GM23248 (cell line): Measurements from ENCODE around the gene KRT3. TPM values are rescaled to one million over a fixed set of nuclear protein-coding genes. Genes with fewer than 3 reads are reported as not detected.

Source experiments
- DNase-seq: peaks from one replicate; pipeline ENCODE4 v3.0.0-alpha.2; 2015
- H2AFZ ChIP-seq: fragments of 200-600 bp; sonication (generic); 2 replicates; pipeline ENCODE4 v1.6.1; 2016; ENCODE audit warnings: antibody characterized with exemption
- H3F3A ChIP-seq: fragments of 200-600 bp; sonication (generic); 2 replicates; pipeline ENCODE4 v1.6.1; 2016; ENCODE audit warnings: mild to moderate bottlenecking, antibody characterized with exemption, mixed run types; ENCODE audit not compliant: insufficient read depth
- H3K27ac ChIP-seq: fragments of 200-600 bp; sonication (generic); 2 replicates; pipeline ENCODE4 v1.5.1; 2016; ENCODE audit warnings: mild to moderate bottlenecking
- H3K27me3 ChIP-seq: fragments of 200-600 bp; sonication (generic); replicated peaks from 2 replicates; pipeline ENCODE4 v1.6.1; 2016; ENCODE audit warnings: mild to moderate bottlenecking; ENCODE audit not compliant: insufficient read depth
- H3K36me3 ChIP-seq: fragments of 200-600 bp; sonication (generic); 2 replicates; pipeline ENCODE4 v1.6.1; 2016; ENCODE audit warnings: low read depth, mild to moderate bottlenecking
- H3K4me1 ChIP-seq: fragments of 200-600 bp; sonication (generic); 2 replicates; pipeline ENCODE4 v1.6.1; 2016; ENCODE audit warnings: mild to moderate bottlenecking; ENCODE audit not compliant: insufficient read depth
- H3K4me2 ChIP-seq: fragments of 200-600 bp; sonication (generic); one replicate; pipeline ENCODE4 v1.6.1; 2016; ENCODE audit warnings: mild to moderate bottlenecking; ENCODE audit not compliant: unreplicated experiment
- H3K4me3 ChIP-seq: fragments of 200-600 bp; sonication (generic); 2 replicates; pipeline ENCODE4 v1.5.1; 2016; ENCODE audit warnings: mild to moderate bottlenecking
- H3K79me2 ChIP-seq: fragments of 200-600 bp; sonication (generic); 2 replicates; pipeline ENCODE4 v1.6.1; 2016; ENCODE audit warnings: mild to moderate bottlenecking; ENCODE audit not compliant: insufficient read depth
- H3K9ac ChIP-seq: fragments of 200-600 bp; sonication (generic); 2 replicates; pipeline ENCODE4 v1.6.1; 2016; ENCODE audit warnings: mild to moderate bottlenecking
- H3K9me2 ChIP-seq: fragments of 200-600 bp; sonication (generic); 2 replicates; pipeline ENCODE4 v1.6.1; 2016; ENCODE audit warnings: mixed run types, mild to moderate bottlenecking, moderate library complexity; ENCODE audit not compliant: insufficient read depth
- H3K9me3 ChIP-seq: fragments of 200-600 bp; sonication (generic); one replicate; pipeline ENCODE4 v1.6.1; 2017; ENCODE audit warnings: low read depth
- H4K20me1 ChIP-seq: fragments of 200-600 bp; sonication (generic); 2 replicates; pipeline ENCODE4 v1.6.0; 2016; ENCODE audit not compliant: insufficient read depth
- EZH2 ChIP-seq: fragments of 200-600 bp; sonication (generic); IDR thresholded peaks from 2 replicates; pipeline ENCODE4 v1.6.1; 2018; ENCODE audit warnings: antibody characterized with exemption, mild to moderate bottlenecking; ENCODE audit not compliant: insufficient read depth, poor library complexity, severe bottlenecking
- EZH2phosphoT487 ChIP-seq: fragments of 200-600 bp; sonication (generic); IDR thresholded peaks from 2 replicates; pipeline ENCODE4 v1.6.1; 2018; ENCODE audit warnings: antibody characterized with exemption, moderate library complexity, mild to moderate bottlenecking, low read depth; ENCODE audit not compliant: insufficient read depth
- WGBS, 2 experiments: methylation state at CpG; one replicate each; pipeline ENCODE4 v1.1.6; 2015 to 2017; ENCODE audit warnings: low lambda C conversion rate in 2 of 2, low coverage in 1 of 2; ENCODE audit errors: missing lambda C conversion rate in 2 of 2; 5-methylcytosine and 5-hydroxymethylcytosine counted together
- in situ Hi-C: fragments of 300-500 bp; cut with MboI; formaldehyde crosslinking; loops from 2 replicates; pipeline ENCODE4 v1.15.0; 2020
- polyA plus RNA-seq: library from polyadenylated mRNA; unstranded; fragments of >200 nt; fragmentation: Nextera tagmentation; extraction: Ambion mirVana; gene quantifications from 2 replicates; pipeline ENCODE4 v1.2.1, GENCODE V29; 2016
- total RNA-seq: library from RNA; depleted of rRNA; stranded (reverse); fragments of >200 nt; shearing (Covaris generic); gene quantifications from 2 replicates; pipeline ENCODE4 v1.2.3, GENCODE V29; 2014

KRT3 gene
- total and polyA plus RNA-seq, 2 experiments from 2014 or later: not detected

- Histone ChIP-seq H3K36me3 (no peaks in the 10 kb centered on the region), H3K27me3 (peaks cover 82% of the 10 kb centered on the region), H3K9me3 (no peaks in the 10 kb centered on the region), H3F3A (no peaks in the 10 kb centered on the region), H3K9me2 (no peaks in the 10 kb centered on the region), H3K27ac (no peak within 1 kb of the TSS), H3K4me2 (no peak within 1 kb of the TSS), H3K79me2 (no peaks in the 10 kb centered on the region), H4K20me1 (no peaks in the 10 kb centered on the region), H3K4me3 (no peak within 1 kb of the TSS), H3K9ac (no peak within 1 kb of the TSS), H3K4me1 (no peaks in the 10 kb centered on the region), H2AFZ (no peak within 1 kb of the TSS)
- in situ Hi-C loops: no loop called here
- WGBS, 2 experiments: 51 to 56% methylated on average over 8 of the region's 8 CpGs
- DNase-seq: no peak
- TF ChIP-seq EZH2 (no peak), EZH2phosphoT487 (no peak)
Measured at GRCh38 chr12:52776913-52777395, 19.0 kb downstream of the KRT3 start, which contains the start of gene KRT76. Gene KRT76 (minus strand): TSS chr12:52777345. CDS start chr12:52777291, 54 bp downstream.

- no peak overlapping the region for H2AFZ ChIP-seq
- no peak overlapping the region for H3K4me3 ChIP-seq
- H3K36me3 ChIP-seq: no peaks in the 10 kb centered on the region
- no peaks in the 10 kb centered on the region for H3K9me3 ChIP-seq
- no peak overlapping the region for H3K4me2 ChIP-seq
- no peaks in the 10 kb centered on the region for H3K9me2 ChIP-seq
- no peaks in the 10 kb centered on the region for H3K79me2 ChIP-seq
- WGBS, 2 experiments: 45 to 49% methylated on average over 5 of the region's 5 CpGs
- H4K20me1 ChIP-seq: no peaks in the 10 kb centered on the region
- TF ChIP-seq EZH2phosphoT487 (no peak), EZH2 (no peak)
- no peak overlapping the region for H3K27ac ChIP-seq
- in situ Hi-C loops: no loop called here
- H3K9ac ChIP-seq: no peak overlapping the region
- no peaks in the 10 kb centered on the region for H3K4me1 ChIP-seq
- peaks cover 82% of the 10 kb centered on the region for H3K27me3 ChIP-seq
- DNase-seq: no peak
- no peaks in the 10 kb centered on the region for H3F3A ChIP-seq
Measured at GRCh38 chr12:52776435-52776834, 19.5 kb downstream of the KRT3 start.

GRCh38 chr12:52774629-52775250 is 21.2 kb downstream of the KRT3 start:
- H3K27ac ChIP-seq: no peak overlapping the region
- no peaks in the 10 kb centered on the region for H3K9me2 ChIP-seq
- no peaks in the 10 kb centered on the region for H3K4me1 ChIP-seq
- no peak for DNase-seq
- H3K4me3 ChIP-seq: no peak overlapping the region
- peaks cover 75% of the 10 kb centered on the region for H3K27me3 ChIP-seq
- H3F3A ChIP-seq: no peaks in the 10 kb centered on the region
- no peak overlapping the region for H3K4me2 ChIP-seq
- H2AFZ ChIP-seq: no peak overlapping the region
- in situ Hi-C loops: no loop called here
- TF ChIP-seq EZH2 (no peak), EZH2phosphoT487 (no peak)
- 55 to 57% methylated on average over 8 of the region's 8 CpGs for whole genome bisulfite sequencing, 2 experiments
- no peak overlapping the region for H3K9ac ChIP-seq
- no peaks in the 10 kb centered on the region for H3K9me3 ChIP-seq
- no peaks in the 10 kb centered on the region for H4K20me1 ChIP-seq
- H3K36me3 ChIP-seq: no peaks in the 10 kb centered on the region
- no peaks in the 10 kb centered on the region for H3K79me2 ChIP-seq

- no peak overlapping the region for H3K9ac ChIP-seq
- no peak for DNase-seq
- in situ Hi-C loops: no loop called here
- no peak overlapping the region for H3K27ac ChIP-seq
- peaks cover 60% of the 10 kb centered on the region for H3K27me3 ChIP-seq
- no peaks in the 10 kb centered on the region for H3K9me3 ChIP-seq
- H3K4me1 ChIP-seq: no peaks in the 10 kb centered on the region
- no peaks in the 10 kb centered on the region for H3F3A ChIP-seq
- H4K20me1 ChIP-seq: no peaks in the 10 kb centered on the region
- no peak overlapping the region for H2AFZ ChIP-seq
- no peak overlapping the region for H3K4me2 ChIP-seq
- H3K36me3 ChIP-seq: no peaks in the 10 kb centered on the region
- no peaks in the 10 kb centered on the region for H3K9me2 ChIP-seq
- no peaks in the 10 kb centered on the region for H3K79me2 ChIP-seq
- TF ChIP-seq EZH2 (no peak), EZH2phosphoT487 (no peak)
- 46 to 55% methylated on average over 3 of the region's 3 CpGs for WGBS, 2 experiments
- no peak overlapping the region for H3K4me3 ChIP-seq
Measured at GRCh38 chr12:52772772-52773171, 23.1 kb downstream of the KRT3 start.
